Stimulated activated CD4-positive, alpha-beta T cell treated with anti-CD3 and anti-CD28 coated beads, Interleukin-15, amount 100 ng/mL, for 48 hours (primary cell): ENCODE data around the gene CEP57L1.
"Not testable (repeated sequence)": the region's sequence is repeated elsewhere in the genome, so short reads cannot be mapped to it uniquely, and the experiment has no call there.

ENCODE experiments used
- DNase-seq, 2 donors: peaks; one replicate each; pipeline ENCODE4 v3.0.0-alpha.2; 2020; ENCODE audit warnings: low read depth in 2 of 2

CEP57L1 gene

GRCh38 chr6:109105681-109106080, 10.4 kb downstream of the CEP57L1 start:
- no peak for DNase-seq

- not testable (repeated sequence) for DNase-seq
These were observed 14.4 kb downstream of the CEP57L1 start for GRCh38 chr6:109109663-109110062.

GRCh38 chr6:109112663-109113062, 17.4 kb downstream of the CEP57L1 start:
- not testable (repeated sequence) for DNase-seq

GRCh38 chr6:109117346-109118035, 22.2 kb downstream of the CEP57L1 start:
- no peak for DNase-seq

- DNase-seq, result no peak
These were observed 23.0 kb downstream of the CEP57L1 start for GRCh38 chr6:109118337-109118736.

- no peak for DNase-seq
These were observed 23.6 kb downstream of the CEP57L1 start for GRCh38 chr6:109118871-109119354.

GRCh38 chr6:109121411-109121810, 26.1 kb downstream of the CEP57L1 start:
- no peak for DNase-seq

- no peak for DNase-seq
These were observed 28.9 kb downstream of the CEP57L1 start for GRCh38 chr6:109124219-109124618.

- no peak for DNase-seq
These were observed 30.2 kb downstream of the CEP57L1 start for GRCh38 chr6:109125504-109125903.

GRCh38 chr6:109130065-109130464, 34.8 kb downstream of the CEP57L1 start:
- DNase-seq, result no peak

- not testable (repeated sequence) for DNase-seq
These were observed 40.3 kb downstream of the CEP57L1 start for GRCh38 chr6:109135600-109135999.

GRCh38 chr6:109136039-109136438, 40.7 kb downstream of the CEP57L1 start:
- DNase-seq, result not testable (repeated sequence)

- DNase-seq, result not testable (repeated sequence)
These were observed 41.2 kb downstream of the CEP57L1 start for GRCh38 chr6:109136530-109136929.

- DNase-seq, result no peak
These were observed 43.8 kb downstream of the CEP57L1 start for GRCh38 chr6:109139109-109139508.

- DNase-seq, result not testable (repeated sequence)
These were observed 46.8 kb downstream of the CEP57L1 start for GRCh38 chr6:109142067-109142466.

- DNase-seq, result no peak
These were observed 47.9 kb downstream of the CEP57L1 start for GRCh38 chr6:109143191-109143590.

- not testable (repeated sequence) for DNase-seq
These were observed 52.9 kb downstream of the CEP57L1 start for GRCh38 chr6:109148251-109148650.

GRCh38 chr6:109148716-109149115, 53.4 kb downstream of the CEP57L1 start:
- DNase-seq, result not testable (repeated sequence)

GRCh38 chr6:109153752-109154151, 58.4 kb downstream of the CEP57L1 start:
- no peak for DNase-seq

GRCh38 chr6:109164331-109164730, 69.0 kb downstream of the CEP57L1 start:
- DNase-seq, result no peak

- DNase-seq, result no peak
These were observed 70.2 kb downstream of the CEP57L1 start for GRCh38 chr6:109165392-109165974.

GRCh38 chr6:109166673-109167072, 71.4 kb downstream of the CEP57L1 start:
- no peak for DNase-seq

GRCh38 chr6:109167562-109167961, 72.3 kb downstream of the CEP57L1 start:
- no peak for DNase-seq
